ENCODE measurements around the gene RER1. TPM values are rescaled to one million over a fixed set of nuclear protein-coding genes. Genes with fewer than 3 reads are reported as not detected.

The RER1 gene
- total and polyA plus RNA-seq, 5 donors from 2014 or later: 91.3 to 184 (median 164) TPM

DNA sequence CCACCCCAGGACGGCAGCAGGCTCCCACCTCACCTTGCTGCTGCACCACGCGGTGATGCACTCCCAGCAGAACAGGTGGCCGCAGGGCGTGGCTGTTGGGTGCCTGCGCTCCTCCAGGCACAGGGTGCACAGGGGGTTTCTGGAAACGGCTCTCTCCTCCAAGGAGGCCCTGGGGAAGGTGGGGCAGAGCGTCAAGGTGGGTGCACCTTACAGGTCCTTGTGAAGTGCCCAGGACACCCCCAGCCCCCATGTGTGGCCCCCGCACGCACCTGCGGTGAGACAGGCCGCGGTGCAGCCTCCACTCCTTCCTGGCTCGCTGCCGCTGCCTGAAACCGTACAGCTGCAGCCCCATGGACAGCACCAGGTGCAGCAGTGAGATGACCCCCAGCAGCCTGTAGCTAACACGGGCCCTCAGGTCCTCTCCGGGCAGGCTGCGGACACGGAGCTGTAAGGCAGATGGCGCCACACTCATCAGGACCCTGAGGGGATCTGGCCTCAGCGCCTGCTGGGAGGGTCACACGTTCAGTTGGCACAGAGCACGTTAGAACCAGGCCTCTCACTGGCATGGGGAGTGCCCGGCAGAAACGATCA lies 14.9 kb downstream of the RER1 start:
- Histone ChIP-seq H3K27me3 (ENCODE audit: control insufficient read depth, insufficient read depth, low read length) (no peaks in the 10 kb centered on the region), H3K4me1 (ENCODE audit: control insufficient read depth, insufficient read depth, low read length, poor library complexity, severe bottlenecking) (peaks cover 3% of the 10 kb centered on the region), H3K4me3 (ENCODE audit: low read depth, low read length) (no peak overlapping the region), H3K27ac (ENCODE audit: insufficient read depth, low read length, poor library complexity, severe bottlenecking) (no peak overlapping the region), H3K9me3 (ENCODE audit: control insufficient read depth in 2 of 2, low read length in 2 of 2) (no peaks in the 10 kb centered on the region), H3K36me3 (ENCODE audit: control insufficient read depth, insufficient read depth, low read length) (peaks cover 43% of the 10 kb centered on the region)
- peaks cover 7% of the 10 kb centered on the region for H3K36me3 Mint-ChIP-seq
- no peaks in the 10 kb centered on the region for H3K27me3 Mint-ChIP-seq
- no peaks in the 10 kb centered on the region for H3K9me3 Mint-ChIP-seq
- DNase-seq (no peak), ATAC-seq (ENCODE audit: low read depth in 2 of 2) (no peak)
- H3K27ac Mint-ChIP-seq: no peak overlapping the region
- no peak overlapping the region for H3K4me3 Mint-ChIP-seq
- peaks cover 0 to 19% (median 0%) of the 10 kb centered on the region in 4 donors for H3K4me1 Mint-ChIP-seq

DNA sequence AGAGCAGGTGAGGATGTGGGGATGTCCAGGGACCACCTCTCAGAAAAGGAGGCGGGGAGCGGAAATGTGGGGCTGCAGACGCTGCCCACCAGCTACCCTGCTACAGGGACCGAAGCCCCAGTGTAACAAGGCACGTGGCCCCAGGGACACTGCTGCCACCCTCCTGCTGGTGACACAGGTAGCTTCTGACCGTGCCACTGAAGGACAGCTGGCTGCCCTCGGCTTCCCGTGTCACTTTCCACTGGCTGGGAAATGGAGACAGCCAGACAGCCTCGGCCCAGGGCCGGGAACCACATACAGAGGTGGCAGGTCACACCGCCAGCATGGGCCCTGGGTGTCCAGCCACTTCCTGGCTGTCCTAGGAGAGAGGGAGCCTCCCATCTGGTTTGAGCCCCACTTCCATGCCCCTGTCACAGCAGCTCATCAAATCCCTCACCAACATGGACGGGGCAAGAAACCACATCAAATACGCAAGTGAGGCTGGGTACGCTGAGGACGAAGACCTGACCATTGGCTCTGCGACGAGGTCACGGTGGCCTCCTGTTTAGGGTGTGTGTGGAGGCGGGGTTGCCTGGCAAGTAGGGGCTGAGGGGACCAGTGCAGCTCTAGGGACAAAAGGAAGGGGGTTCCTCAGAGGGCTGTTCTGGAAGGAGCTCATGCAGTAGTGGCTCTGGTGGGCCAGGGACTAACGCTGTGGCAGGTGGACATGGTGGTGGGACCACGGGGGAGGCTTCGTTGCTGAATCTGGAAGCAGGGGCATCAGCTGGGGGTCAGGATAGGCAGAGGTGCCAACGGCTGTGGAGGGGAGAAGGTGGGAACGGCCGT lies 15.7 kb downstream of the RER1 start:
- DNase-seq (no peak), ATAC-seq (ENCODE audit: low read depth in 2 of 2) (no peak)
- H3K36me3 ChIP-seq (ENCODE audit: control insufficient read depth, insufficient read depth, low read length): peaks cover 34% of the 10 kb centered on the region
- Mint-ChIP-seq H3K4me3 (peak overlapping the region in 1 of 4 donors; percentile 49), H3K27ac (no peak overlapping the region), H3K4me1 (peaks cover 0 to 16% (median 0%) of the 10 kb centered on the region in 4 donors), H3K9me3 (no peaks in the 10 kb centered on the region), H3K27me3 (no peaks in the 10 kb centered on the region), H3K36me3 (peaks cover under 1% of the 10 kb centered on the region)
- no peaks in the 10 kb centered on the region for H3K9me3 ChIP-seq (ENCODE audit: control insufficient read depth in 2 of 2, low read length in 2 of 2)
- H3K27me3 ChIP-seq (ENCODE audit: control insufficient read depth, insufficient read depth, low read length): no peaks in the 10 kb centered on the region
- no peak overlapping the region for H3K27ac ChIP-seq (ENCODE audit: insufficient read depth, low read length, poor library complexity, severe bottlenecking)
- H3K4me1 ChIP-seq (ENCODE audit: control insufficient read depth, insufficient read depth, low read length, poor library complexity, severe bottlenecking): peaks cover 8% of the 10 kb centered on the region
- H3K4me3 ChIP-seq (ENCODE audit: low read depth, low read length): no peak overlapping the region

DNA sequence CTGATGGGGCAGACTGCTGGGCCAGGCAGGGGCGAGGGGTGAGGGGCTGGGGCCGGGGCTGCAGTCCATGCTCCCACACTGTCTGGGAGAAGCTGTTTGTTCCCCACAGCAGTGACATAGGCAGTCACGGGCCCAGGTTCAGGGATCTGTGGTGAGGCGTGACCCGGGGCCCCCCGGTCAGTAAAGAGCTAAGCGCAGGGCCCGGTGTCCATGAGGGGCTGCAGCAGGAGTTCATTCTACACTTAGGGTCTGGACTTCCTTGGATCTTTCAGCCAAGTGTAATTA lies 16.3 kb downstream of the RER1 start:
- H3K27ac Mint-ChIP-seq: no peak overlapping the region
- DNase-seq: no peak
- Histone ChIP-seq H3K27me3 (ENCODE audit: control insufficient read depth, insufficient read depth, low read length) (no peaks in the 10 kb centered on the region), H3K4me3 (ENCODE audit: low read depth, low read length) (no peak overlapping the region), H3K27ac (ENCODE audit: insufficient read depth, low read length, poor library complexity, severe bottlenecking) (no peak overlapping the region), H3K9me3 (ENCODE audit: control insufficient read depth in 2 of 2, low read length in 2 of 2) (no peaks in the 10 kb centered on the region), H3K36me3 (ENCODE audit: control insufficient read depth, insufficient read depth, low read length) (peaks cover 29% of the 10 kb centered on the region), H3K4me1 (ENCODE audit: control insufficient read depth, insufficient read depth, low read length, poor library complexity, severe bottlenecking) (peaks cover 11% of the 10 kb centered on the region)
- no peaks in the 10 kb centered on the region for H3K27me3 Mint-ChIP-seq
- no peaks in the 10 kb centered on the region for H3K9me3 Mint-ChIP-seq
- H3K36me3 Mint-ChIP-seq: no peaks in the 10 kb centered on the region
- peaks cover 0 to 18% (median 0%) of the 10 kb centered on the region in 4 donors for H3K4me1 Mint-ChIP-seq
- peak overlapping the region in 1 of 4 donors; percentile 49 for H3K4me3 Mint-ChIP-seq
- no peak for ATAC-seq (ENCODE audit: low read depth in 2 of 2)

DNA sequence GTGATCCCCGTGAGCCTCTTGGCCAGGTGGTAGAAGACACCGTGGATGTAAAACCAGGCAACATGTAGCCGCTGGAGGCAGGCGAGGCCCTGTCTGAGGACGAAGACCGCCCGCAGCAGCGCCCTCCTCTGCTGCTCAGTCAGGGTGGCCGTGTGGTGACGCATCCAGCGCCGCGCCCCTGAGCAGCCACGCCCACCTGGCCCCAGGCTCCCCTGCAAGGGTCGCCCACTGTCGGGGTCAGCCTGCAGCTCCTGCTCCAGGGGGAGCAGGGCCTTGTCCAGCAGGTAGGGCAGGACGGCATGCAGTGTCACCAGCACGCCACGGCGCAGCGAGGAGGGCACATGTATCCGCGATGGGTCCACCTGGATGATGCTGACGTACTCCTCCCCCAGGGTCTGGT lies 16.8 kb downstream of the RER1 start:
- no peaks in the 10 kb centered on the region for H3K36me3 Mint-ChIP-seq
- no peak for DNase-seq
- no peaks in the 10 kb centered on the region for H3K27me3 Mint-ChIP-seq
- H3K9me3 Mint-ChIP-seq: no peaks in the 10 kb centered on the region
- H3K4me3 Mint-ChIP-seq: no peak overlapping the region
- Histone ChIP-seq H3K27me3 (ENCODE audit: control insufficient read depth, insufficient read depth, low read length) (no peaks in the 10 kb centered on the region), H3K4me3 (ENCODE audit: low read depth, low read length) (no peak overlapping the region), H3K9me3 (ENCODE audit: control insufficient read depth in 2 of 2, low read length in 2 of 2) (no peaks in the 10 kb centered on the region), H3K27ac (ENCODE audit: insufficient read depth, low read length, poor library complexity, severe bottlenecking) (no peak overlapping the region), H3K36me3 (ENCODE audit: control insufficient read depth, insufficient read depth, low read length) (peaks cover 24% of the 10 kb centered on the region), H3K4me1 (ENCODE audit: control insufficient read depth, insufficient read depth, low read length, poor library complexity, severe bottlenecking) (peaks cover 17% of the 10 kb centered on the region)
- no peak overlapping the region for H3K27ac Mint-ChIP-seq
- H3K4me1 Mint-ChIP-seq: peaks cover 0 to 18% (median 0%) of the 10 kb centered on the region in 4 donors
- no peak for ATAC-seq (ENCODE audit: low read depth in 2 of 2)

DNA sequence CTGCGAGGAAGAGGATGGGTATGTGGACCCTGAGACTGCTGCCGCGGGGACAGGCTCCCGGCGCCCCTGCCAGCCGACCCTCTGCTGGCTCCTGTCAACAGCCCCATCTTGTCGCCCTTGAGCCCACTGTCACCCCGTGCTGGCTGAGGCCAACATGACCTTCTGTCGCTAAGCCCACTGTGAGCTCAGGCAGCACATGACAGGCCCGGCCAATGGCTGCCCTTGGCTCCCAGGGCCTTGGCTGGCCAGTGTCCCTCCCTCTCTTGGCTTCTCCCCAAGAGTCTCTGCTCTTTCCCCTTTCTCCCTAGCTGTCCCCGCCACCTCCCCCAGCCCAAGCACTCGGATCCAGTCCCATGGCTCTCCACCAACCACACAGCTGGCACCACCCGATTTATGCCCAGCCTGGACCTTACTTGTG lies 17.2 kb downstream of the RER1 start:
- Histone ChIP-seq H3K9me3 (ENCODE audit: control insufficient read depth in 2 of 2, low read length in 2 of 2) (no peaks in the 10 kb centered on the region), H3K4me1 (ENCODE audit: control insufficient read depth, insufficient read depth, low read length, poor library complexity, severe bottlenecking) (peaks cover 21% of the 10 kb centered on the region), H3K27ac (ENCODE audit: insufficient read depth, low read length, poor library complexity, severe bottlenecking) (no peak overlapping the region), H3K4me3 (ENCODE audit: low read depth, low read length) (no peak overlapping the region), H3K27me3 (ENCODE audit: control insufficient read depth, insufficient read depth, low read length) (no peaks in the 10 kb centered on the region), H3K36me3 (ENCODE audit: control insufficient read depth, insufficient read depth, low read length) (peaks cover 21% of the 10 kb centered on the region)
- Mint-ChIP-seq H3K4me1 (peaks cover 0 to 22% (median under 1%) of the 10 kb centered on the region in 4 donors), H3K9me3 (no peaks in the 10 kb centered on the region), H3K36me3 (no peaks in the 10 kb centered on the region), H3K4me3 (peak overlapping the region in 2 of 4 donors; percentile 38 to 51), H3K27me3 (no peaks in the 10 kb centered on the region), H3K27ac (peak overlapping the region in 1 of 3 donors; percentile 56)
- ATAC-seq (ENCODE audit: low read depth in 2 of 2) (no peak), DNase-seq (no peak)

DNA sequence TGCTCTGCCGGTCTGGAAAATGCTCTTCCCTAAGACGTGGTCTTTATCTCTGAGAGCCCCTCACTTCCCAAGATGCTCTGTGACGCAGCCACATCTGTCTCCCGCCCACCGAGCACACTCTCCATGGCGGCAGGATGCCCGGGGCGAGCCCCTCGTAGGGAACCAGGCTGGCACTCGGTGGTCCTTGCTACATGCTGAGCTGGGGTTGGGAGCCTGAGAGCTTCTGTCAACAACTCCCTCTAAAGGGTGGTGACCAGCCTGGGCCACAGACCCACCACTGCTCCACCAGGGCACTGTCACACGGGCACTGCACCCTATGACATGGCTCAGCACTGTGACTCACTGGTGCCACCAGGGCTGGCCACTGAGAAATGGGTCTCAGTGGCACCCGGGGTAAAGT lies 18.1 kb downstream of the RER1 start:
- Histone ChIP-seq H3K36me3 (ENCODE audit: control insufficient read depth, insufficient read depth, low read length) (peaks cover 12% of the 10 kb centered on the region), H3K27ac (ENCODE audit: insufficient read depth, low read length, poor library complexity, severe bottlenecking) (no peak overlapping the region), H3K4me3 (ENCODE audit: low read depth, low read length) (no peak overlapping the region), H3K4me1 (ENCODE audit: control insufficient read depth, insufficient read depth, low read length, poor library complexity, severe bottlenecking) (peaks cover 30% of the 10 kb centered on the region), H3K9me3 (ENCODE audit: control insufficient read depth in 2 of 2, low read length in 2 of 2) (no peaks in the 10 kb centered on the region), H3K27me3 (ENCODE audit: control insufficient read depth, insufficient read depth, low read length) (no peaks in the 10 kb centered on the region)
- H3K27me3 Mint-ChIP-seq: no peaks in the 10 kb centered on the region
- ATAC-seq (ENCODE audit: low read depth in 2 of 2) (no peak), DNase-seq (no peak)
- no peaks in the 10 kb centered on the region for H3K9me3 Mint-ChIP-seq
- peaks cover 4 to 31% (median 7%) of the 10 kb centered on the region in 4 donors for H3K4me1 Mint-ChIP-seq
- H3K4me3 Mint-ChIP-seq: peak overlapping the region in 1 of 4 donors; percentile 77
- no peak overlapping the region for H3K27ac Mint-ChIP-seq
- H3K36me3 Mint-ChIP-seq: no peaks in the 10 kb centered on the region

DNA sequence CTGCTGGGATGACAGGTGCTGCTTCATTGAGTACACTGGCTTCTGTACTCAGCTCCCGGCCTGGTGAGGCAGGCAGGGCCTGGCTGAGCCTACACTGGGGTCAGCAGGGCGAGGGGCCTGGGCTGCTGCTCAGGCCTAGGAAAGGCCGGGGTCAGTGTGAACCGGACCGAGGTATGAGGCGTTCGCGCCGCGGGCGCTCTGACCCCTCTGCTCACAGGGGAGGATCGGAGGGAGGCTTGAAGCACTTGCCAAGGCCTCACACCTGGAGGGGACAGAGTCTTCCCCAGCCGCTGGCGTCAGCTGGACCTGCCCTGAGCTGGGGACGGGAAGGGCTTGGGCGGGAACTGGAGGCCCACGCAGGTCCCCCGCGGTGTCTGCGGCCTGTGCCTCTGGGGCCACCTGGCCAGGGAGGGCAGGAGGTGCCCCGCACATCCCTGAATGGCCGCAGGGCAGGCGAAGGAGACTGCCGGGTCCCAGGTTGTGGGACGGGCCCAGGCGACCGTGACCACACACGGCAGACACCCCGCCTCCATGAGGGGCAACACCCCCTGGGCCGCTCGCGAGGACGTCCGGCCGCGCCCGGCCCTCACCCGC lies 20.3 kb downstream of the RER1 start:
- DNase-seq: peak in 1 of 3 donors; percentile 5
- H3K9me3 Mint-ChIP-seq: no peaks in the 10 kb centered on the region
- no peak overlapping the region for H3K4me3 ChIP-seq (ENCODE audit: low read depth, low read length)
- peak overlapping the region in 3 of 4 donors; percentile 83 to 89 (median 86) for H3K4me3 Mint-ChIP-seq
- no peaks in the 10 kb centered on the region for H3K36me3 ChIP-seq (ENCODE audit: control insufficient read depth, insufficient read depth, low read length)
- no peaks in the 10 kb centered on the region for H3K9me3 ChIP-seq (ENCODE audit: control insufficient read depth in 2 of 2, low read length in 2 of 2)
- peaks cover 9 to 47% (median 20%) of the 10 kb centered on the region in 4 donors for H3K4me1 Mint-ChIP-seq
- H3K36me3 Mint-ChIP-seq: no peaks in the 10 kb centered on the region
- H3K4me1 ChIP-seq (ENCODE audit: control insufficient read depth, insufficient read depth, low read length, poor library complexity, severe bottlenecking): peaks cover 51% of the 10 kb centered on the region
- H3K27ac Mint-ChIP-seq: peak overlapping the region in 2 of 3 donors; percentile 29 to 82
- H3K27me3 Mint-ChIP-seq: no peaks in the 10 kb centered on the region
- ATAC-seq (ENCODE audit: low read depth in 2 of 2): peak; percentile 3 to 14
- H3K27me3 ChIP-seq (ENCODE audit: control insufficient read depth, insufficient read depth, low read length): no peaks in the 10 kb centered on the region
- H3K27ac ChIP-seq (ENCODE audit: insufficient read depth, low read length, poor library complexity, severe bottlenecking): peak overlapping the region; percentile 76

Data from CD4-positive, CD25-positive, alpha-beta regulatory T cell (primary cell).